Measurements from ENCODE around the gene GPATCH11.

The GPATCH11 gene

DNA sequence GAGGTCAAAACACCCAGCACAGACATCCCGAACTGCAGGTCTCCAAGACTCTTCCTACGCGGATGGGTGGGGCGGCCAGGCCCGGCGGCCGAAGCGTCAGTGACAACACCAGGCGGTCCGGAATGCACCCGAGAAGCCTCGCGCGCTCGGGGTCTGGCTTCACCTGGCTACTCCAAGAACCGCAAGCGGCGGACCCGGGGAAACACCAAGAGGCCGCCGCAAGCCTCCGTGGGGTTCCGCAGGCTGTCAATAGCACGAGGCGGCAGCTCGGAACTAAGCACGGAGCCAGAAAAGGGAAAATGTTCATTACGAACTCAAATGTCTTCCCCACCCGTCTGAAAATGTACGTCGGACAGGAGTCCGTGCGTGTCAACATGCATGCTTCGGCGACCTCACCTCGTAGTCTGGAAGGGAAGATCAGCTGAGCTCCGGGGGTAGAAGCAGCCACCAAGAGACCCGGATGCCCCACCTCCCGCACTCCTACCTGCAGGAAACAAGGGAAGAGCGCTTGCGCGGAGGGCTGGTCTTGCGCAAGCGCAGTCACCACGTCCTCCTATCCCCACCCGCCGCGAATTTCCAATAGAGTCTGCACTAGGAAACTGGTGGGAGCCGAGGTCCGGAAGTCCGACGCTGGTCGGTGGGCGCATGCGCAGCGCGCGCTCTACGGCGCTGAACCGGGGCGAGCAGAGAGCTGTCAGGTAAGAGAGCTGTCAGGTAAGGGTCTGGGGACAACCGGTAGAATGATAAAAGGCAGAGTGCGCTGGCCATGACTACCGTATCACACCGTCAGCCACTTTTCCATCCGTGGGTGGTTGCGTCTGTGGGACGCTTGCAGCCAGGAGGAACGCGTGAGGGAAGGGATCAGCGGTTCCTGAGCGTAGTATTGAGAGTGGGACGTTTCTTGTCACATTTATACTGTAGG, at the start of gene GPATCH11, which contains the start of gene HEATR5B:
TSS of gene GPATCH11 (plus strand) at position 646 of the 922 bp plus-strand sequence. CDS start 3,864 bp downstream, outside the sequence.
TSS of gene HEATR5B (minus strand) at position 500 of the 922 bp plus-strand sequence. CDS start 958 bp downstream, outside the sequence.
- FAIRE-seq (peak; percentile 100), DNase-seq (ENCODE audit: insufficient read length, low spot score) (peak; percentile 66)

- no peak for DNase-seq (ENCODE audit: insufficient read length, low spot score)
- no peak for FAIRE-seq
These were observed 46.5 kb upstream of the GPATCH11 start for GRCh38 chr2:37037771-37038170.

DNA sequence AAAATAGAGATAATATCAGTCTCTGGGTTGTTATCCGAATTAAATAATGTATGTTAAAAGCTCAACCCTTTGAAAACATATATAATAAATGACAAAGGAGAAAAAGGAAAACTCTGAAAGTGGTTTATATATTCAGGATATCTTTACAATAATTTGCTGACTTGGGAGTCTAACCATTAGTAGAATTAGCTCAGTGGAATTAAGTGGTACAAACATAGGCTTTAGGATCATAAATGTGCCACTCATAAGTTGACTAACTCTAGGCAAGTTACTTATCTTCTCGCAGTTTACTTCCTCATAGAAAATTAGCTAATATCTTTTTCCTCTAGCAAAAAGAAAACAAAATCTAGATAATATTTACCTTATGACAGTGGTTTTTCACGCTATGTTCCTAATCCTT, 44.7 kb upstream of the GPATCH11 start:
- no peak for DNase-seq (ENCODE audit: insufficient read length, low spot score)
- no peak for FAIRE-seq

DNA sequence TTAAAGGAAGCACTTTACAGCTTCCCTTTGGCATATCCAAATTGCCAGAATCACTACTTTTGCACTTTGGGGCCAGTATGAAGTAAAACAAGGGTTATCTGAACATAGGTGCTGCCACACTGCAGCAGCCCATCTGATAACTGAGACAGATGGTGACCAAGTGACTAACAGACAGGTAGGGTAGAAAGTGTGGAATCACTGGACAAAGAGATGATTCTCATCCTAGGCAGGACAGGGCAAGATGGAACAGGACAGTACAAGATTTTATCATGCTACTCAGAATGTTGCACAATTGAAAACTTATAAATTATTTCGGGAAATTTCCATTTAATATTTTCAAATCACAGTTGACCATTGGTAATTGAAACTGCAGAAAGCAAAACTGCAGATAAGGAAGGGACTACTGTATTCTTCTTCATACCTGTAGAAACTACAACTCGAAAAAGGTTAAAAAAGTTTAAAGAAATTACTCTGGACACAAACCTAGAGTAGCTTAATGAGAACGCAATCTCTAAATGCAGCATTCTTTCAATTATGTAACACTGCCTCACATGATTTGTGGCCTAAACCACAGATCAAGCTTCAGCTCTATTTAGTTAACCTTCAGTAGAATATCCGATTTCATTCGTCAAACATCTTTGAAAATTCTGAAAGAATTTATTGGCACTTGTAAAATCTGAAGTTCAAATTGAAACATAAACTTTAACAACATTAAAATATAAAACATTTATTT, 31.6 kb upstream of the GPATCH11 start:
- FAIRE-seq (no peak), DNase-seq (ENCODE audit: insufficient read length, low spot score) (no peak)

GRCh38 chr2:37059841-37060240, 24.5 kb upstream of the GPATCH11 start:
- FAIRE-seq, result peak; percentile 79
- DNase-seq (ENCODE audit: insufficient read length, low spot score), result no peak

- DNase-seq (ENCODE audit: insufficient read length, low spot score) (no peak), FAIRE-seq (no peak)
These were observed 23.9 kb upstream of the GPATCH11 start for GRCh38 chr2:37060446-37060845.

GRCh38 chr2:37061013-37061711, 23.2 kb upstream of the GPATCH11 start:
- DNase-seq (ENCODE audit: insufficient read length, low spot score) (no peak), FAIRE-seq (no peak)

DNA sequence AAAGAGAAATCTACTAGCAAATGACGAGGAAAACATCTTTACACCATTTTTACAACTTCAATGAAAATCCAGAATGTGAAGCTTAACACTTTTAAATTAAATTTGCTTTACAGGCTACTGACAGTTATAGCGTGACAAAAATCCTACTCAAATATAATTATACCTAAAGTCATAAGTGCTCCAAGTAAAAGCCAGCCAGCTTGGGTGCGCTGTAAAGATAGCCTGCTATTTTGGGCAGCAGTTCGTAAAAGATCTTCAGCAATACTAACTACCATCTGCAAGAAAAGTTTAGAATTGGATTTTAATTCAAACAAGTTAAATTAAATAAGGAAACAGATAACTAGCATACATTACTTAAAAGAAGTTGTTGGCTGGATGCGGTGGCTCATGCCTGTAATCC, 22.5 kb upstream of the GPATCH11 start:
- DNase-seq (ENCODE audit: insufficient read length, low spot score) (no peak), FAIRE-seq (no peak)

DNA sequence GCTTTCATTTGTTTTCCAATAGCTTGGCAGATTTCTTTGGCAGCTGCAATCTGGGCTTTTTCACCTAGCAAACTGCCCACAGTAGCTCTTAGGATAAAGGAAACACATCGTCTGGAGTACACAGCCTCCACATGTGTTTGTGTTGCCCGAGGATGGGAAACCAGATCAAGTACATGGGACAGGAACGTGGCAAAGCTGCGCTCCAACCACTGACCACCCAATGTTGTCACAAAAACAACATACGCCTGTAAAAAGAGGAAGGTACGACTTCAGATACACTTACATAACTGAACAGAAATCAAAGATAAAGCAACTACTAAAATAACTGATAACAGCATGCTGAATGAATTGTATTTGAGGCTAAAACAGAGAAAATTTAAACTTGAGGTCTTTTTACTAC, 15.6 kb upstream of the GPATCH11 start:
- FAIRE-seq (no peak), DNase-seq (ENCODE audit: insufficient read length, low spot score) (no peak)

GRCh38 chr2:37070931-37071330, 13.4 kb upstream of the GPATCH11 start:
- FAIRE-seq (no peak), DNase-seq (ENCODE audit: insufficient read length, low spot score) (no peak)

GRCh38 chr2:37080266-37080665, 4.1 kb upstream of the GPATCH11 start:
- no peak for FAIRE-seq
- DNase-seq (ENCODE audit: insufficient read length, low spot score), result no peak

GRCh38 chr2:37080689-37081088, 3.6 kb upstream of the GPATCH11 start:
- no peak for DNase-seq (ENCODE audit: insufficient read length, low spot score)

GRCh38 chr2:37084797-37085196, 479 bp downstream of the GPATCH11 start:
- DNase-seq (ENCODE audit: insufficient read length, low spot score), result no peak
- FAIRE-seq, result no peak

More at GRCh38 chr2:37080689-37081088, 3.6 kb upstream of the GPATCH11 start:
- peak; percentile 65 for FAIRE-seq

- FAIRE-seq (no peak), DNase-seq (ENCODE audit: insufficient read length, low spot score) (no peak)
These were observed 1.4 kb downstream of the GPATCH11 start for GRCh38 chr2:37085731-37086147.

- DNase-seq (ENCODE audit: insufficient read length, low spot score) (peak; percentile 6), FAIRE-seq (peak; percentile 93)
These were observed 5.7 kb downstream of the GPATCH11 start for GRCh38 chr2:37090019-37090477.

DNA sequence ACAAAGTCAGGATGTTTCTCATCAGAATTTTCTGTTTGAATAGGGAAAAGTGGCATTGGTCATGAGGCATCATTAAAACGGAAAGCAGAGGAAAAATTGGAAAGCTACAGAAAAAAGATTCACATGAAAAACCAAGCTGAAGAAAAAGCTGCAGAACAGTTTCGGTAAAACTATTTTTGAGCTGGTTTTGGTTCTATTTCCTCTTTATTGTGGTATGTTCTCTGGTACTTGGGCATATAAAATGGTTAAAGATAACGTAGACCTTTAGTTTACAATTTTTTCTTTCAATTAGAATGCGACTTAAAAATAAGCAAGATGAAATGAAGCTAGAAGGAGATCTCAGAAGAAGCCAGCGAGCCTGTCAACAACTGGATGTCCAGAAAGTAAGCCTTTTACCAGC, 7.6 kb downstream of the GPATCH11 start:
- peak; percentile 98 for FAIRE-seq

DNA sequence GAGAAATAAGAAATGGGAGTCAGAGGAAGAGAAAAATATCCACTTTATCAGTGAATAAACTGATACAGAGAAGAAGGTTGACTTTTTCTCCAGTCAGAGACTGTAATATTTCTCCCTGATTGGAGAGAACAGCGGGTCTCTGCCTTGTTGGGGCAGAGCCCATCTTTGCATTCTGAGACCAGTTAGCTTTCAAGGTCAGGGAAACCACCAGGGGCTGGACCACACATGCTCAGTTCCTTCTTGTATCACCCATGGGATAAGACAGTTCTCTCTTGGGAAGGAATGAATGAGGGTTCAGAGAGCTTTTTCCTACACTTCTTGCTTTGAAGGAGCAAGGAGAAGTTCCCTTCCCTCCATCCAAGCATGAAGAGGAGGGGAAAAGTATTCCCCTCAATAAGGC, 12.2 kb downstream of the GPATCH11 start:
- FAIRE-seq, result no peak
- DNase-seq (ENCODE audit: insufficient read length, low spot score), result no peak

More for the DNA sequence above, 7.6 kb downstream of the GPATCH11 start:
- no peak for DNase-seq (ENCODE audit: insufficient read length, low spot score)

DNA sequence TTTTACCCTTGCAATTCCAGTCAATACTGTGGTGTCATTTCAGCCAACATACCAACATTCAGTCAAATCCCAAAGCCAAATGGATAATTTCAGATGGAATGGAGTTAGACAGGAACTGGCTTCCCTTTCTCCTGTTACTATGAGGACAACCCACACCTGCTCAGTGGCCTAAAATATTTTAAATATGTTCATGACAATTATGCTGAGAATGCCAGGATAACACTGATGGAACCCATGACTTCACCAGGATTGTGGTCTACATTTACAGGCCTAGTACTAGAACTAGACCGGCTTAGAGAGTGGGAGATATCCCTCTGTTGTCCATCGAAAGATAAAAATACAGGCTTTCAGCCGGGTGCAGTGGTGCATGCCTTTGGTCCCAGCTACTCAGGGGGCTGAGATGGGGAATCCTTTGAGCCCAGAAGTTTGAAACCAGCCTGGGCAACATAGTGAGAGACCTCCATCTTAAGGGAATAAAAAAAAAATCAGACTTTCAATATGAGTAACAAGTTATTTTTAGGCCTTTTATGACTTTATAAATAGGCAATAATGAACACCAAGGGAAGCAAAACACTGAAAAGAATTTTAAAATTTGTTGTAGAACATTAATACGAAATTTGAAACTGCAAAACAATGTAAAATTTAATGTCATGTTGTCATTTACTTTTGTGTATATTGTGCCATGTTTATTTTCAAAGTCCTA, 14.2 kb downstream of the GPATCH11 start:
- no peak for DNase-seq (ENCODE audit: insufficient read length, low spot score)
- FAIRE-seq, result peak; percentile 21

GRCh38 chr2:37100054-37100453, 15.7 kb downstream of the GPATCH11 start:
- FAIRE-seq (no peak), DNase-seq (ENCODE audit: insufficient read length, low spot score) (no peak)

- no peak for FAIRE-seq
- no peak for DNase-seq (ENCODE audit: insufficient read length, low spot score)
These were observed 18.3 kb downstream of the GPATCH11 start for GRCh38 chr2:37102588-37102987.

Measured in GM19239 (cell line).